Activated naive CD4-positive, alpha-beta T cell treated with anti-CD3 and anti-CD28 coated beads for 36 hours (primary cell): ENCODE data around the gene CTBP1. TPM values are rescaled to one million over a fixed set of nuclear protein-coding genes. Genes with fewer than 3 reads are reported as not detected.
"Not testable (repeated sequence)": the region's sequence is repeated elsewhere in the genome, so short reads cannot be mapped to it uniquely, and the experiment has no call there.

Source experiments
- CTCF ChIA-PET: fragments of 350-600 bp; sonication (Branson Sonifier 250); formaldehyde crosslinking; loops from one replicate; lab custom pipeline; 2021; ENCODE audit warnings: antibody characterized with exemption; lab: Charles Lee
- DNase-seq: peaks from one replicate; pipeline ENCODE4 v3.0.0-alpha.2; 2020
- H3K27ac Mint-ChIP-seq: one replicate; pipeline ENCODE4 v1.8.0; 2021; ENCODE audit warnings: mild to moderate bottlenecking, mixed read lengths
- H3K27me3 Mint-ChIP-seq: one replicate; pipeline ENCODE4 v1.8.0; 2021; ENCODE audit warnings: low read depth, mixed read lengths
- H3K36me3 Mint-ChIP-seq: one replicate; pipeline ENCODE4 v1.8.0; 2021; ENCODE audit warnings: low read depth, mixed read lengths
- H3K4me1 Mint-ChIP-seq: one replicate; pipeline ENCODE4 v1.8.0; 2021; ENCODE audit warnings: low read depth, mixed read lengths
- H3K4me3 Mint-ChIP-seq: one replicate; pipeline ENCODE4 v1.8.0; 2021; ENCODE audit warnings: mild to moderate bottlenecking, moderate library complexity, mixed read lengths
- H3K9me3 Mint-ChIP-seq: one replicate; pipeline ENCODE4 v1.8.0; 2021; ENCODE audit warnings: mixed read lengths
- intact Hi-C: fragments of 100-400 bp; cut with micrococcal nuclease; formaldehyde crosslinking; loops from one replicate; pipeline ENCODE4 v1.15.1; 2023
- total RNA-seq, 2 experiments: library from RNA; stranded (reverse); gene quantifications; one replicate each; pipeline ENCODE4 v1.2.3, GENCODE V29; 2021

Gene CTBP1
- total RNA-seq, 2 experiments from 2014 or later = 136 to 140 TPM

DNA sequence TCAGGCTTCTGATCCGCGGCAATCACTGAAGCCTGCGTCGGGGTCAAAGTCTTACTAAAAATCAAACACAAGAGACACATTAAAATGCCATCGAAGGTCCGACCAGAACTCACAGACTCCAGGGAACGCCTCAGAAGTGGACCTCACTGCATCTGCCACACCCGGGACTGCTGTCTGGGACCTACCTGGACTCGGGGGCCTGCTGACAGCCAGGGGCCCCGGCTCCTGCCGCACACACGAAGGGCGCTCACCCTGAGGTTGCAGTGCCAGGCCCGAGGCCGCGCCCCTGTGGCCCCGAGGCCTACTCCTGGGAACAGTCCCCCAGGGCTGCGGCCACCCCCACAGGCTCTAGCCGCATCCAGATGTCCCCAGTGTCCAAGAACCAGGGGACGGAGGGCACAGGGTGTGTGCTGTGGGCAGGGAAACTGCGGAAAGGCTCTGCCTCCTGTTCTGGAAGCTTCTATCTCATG, 7.4 kb downstream of the CTBP1 start:
- Mint-ChIP-seq H3K4me3 (no peak overlapping the region), H3K27ac (no peak overlapping the region), H3K4me1 (peaks cover 38% of the 10 kb centered on the region), H3K36me3 (peaks cover 4% of the 10 kb centered on the region), H3K27me3 (no peaks in the 10 kb centered on the region), H3K9me3 (no peaks in the 10 kb centered on the region)
- intact Hi-C loops = no loop called here
- DNase-seq = no peak
- CTCF ChIA-PET = interaction anchor here (1.2 kb wide), 1 partner anchor 27 kb away, joined by 3 read pairs; no protein-coding TSS in a partner anchor

DNA sequence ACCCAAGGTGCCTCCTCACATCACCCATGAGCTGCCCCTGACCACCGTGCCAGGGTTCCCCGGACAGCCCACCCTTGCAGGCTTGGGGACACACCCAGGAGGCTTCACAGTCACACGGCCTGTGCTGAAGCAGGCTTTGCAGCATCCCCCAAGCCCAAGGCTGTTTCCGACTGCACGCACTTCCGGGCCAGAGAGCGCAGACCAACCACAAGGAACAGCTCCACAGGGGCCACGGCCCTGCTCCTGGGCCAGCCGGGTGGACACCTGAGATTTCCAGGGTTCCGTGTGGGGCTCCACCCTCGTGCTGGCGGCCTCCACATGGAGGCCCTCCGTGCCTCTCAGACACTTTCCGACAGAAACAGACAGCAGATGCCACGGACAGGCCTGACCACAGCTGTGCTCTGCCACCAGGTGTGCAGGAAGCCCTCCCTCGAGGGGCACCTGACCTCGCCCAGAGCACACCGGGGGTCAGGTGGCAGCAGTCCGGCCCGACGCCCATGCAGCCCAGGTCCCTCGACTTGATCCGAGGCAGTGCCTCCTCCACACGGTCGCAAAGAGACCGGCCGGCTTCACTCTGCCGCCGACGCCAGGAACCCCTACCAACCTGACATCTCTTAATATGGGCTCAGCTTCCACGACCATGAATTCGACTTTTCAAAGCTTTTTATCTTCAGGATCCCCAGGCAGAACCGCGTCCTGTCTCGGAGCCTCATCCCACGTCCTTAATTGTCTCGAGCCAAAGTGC, 8.0 kb downstream of the CTBP1 start:
- peaks cover 4% of the 10 kb centered on the region for H3K36me3 Mint-ChIP-seq
- no peaks in the 10 kb centered on the region for H3K9me3 Mint-ChIP-seq
- intact Hi-C loops = no loop called here
- no peak overlapping the region for H3K4me3 Mint-ChIP-seq
- H3K27me3 Mint-ChIP-seq = no peaks in the 10 kb centered on the region
- peaks cover 32% of the 10 kb centered on the region for H3K4me1 Mint-ChIP-seq
- no peak overlapping the region for H3K27ac Mint-ChIP-seq
- DNase-seq = no peak
- CTCF ChIA-PET = interaction anchor here (1.2 kb wide), 1 partner anchor 28 kb away, joined by 3 read pairs; no protein-coding TSS in a partner anchor

DNA sequence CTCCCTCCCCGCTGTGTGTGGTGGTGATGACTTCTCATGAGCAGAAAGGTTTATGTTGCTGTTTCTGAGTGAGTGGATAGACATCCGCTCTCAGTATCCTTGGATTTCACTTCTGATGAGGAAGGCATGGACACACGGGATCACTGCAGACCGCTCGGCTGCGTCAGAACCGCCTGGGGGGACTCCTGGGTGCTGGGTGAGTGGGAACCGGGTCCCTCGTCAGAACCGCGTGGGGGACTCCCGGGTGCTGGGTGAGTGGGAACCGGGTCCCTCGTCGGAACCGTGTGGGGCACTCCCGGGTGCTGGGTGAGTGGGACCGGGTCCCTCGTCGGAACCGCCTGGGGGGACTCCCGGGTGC, 9.0 kb downstream of the CTBP1 start:
- Mint-ChIP-seq H3K36me3 (peaks cover 11% of the 10 kb centered on the region), H3K4me3 (no peak overlapping the region)
- intact Hi-C loops = no loop called here

DNA sequence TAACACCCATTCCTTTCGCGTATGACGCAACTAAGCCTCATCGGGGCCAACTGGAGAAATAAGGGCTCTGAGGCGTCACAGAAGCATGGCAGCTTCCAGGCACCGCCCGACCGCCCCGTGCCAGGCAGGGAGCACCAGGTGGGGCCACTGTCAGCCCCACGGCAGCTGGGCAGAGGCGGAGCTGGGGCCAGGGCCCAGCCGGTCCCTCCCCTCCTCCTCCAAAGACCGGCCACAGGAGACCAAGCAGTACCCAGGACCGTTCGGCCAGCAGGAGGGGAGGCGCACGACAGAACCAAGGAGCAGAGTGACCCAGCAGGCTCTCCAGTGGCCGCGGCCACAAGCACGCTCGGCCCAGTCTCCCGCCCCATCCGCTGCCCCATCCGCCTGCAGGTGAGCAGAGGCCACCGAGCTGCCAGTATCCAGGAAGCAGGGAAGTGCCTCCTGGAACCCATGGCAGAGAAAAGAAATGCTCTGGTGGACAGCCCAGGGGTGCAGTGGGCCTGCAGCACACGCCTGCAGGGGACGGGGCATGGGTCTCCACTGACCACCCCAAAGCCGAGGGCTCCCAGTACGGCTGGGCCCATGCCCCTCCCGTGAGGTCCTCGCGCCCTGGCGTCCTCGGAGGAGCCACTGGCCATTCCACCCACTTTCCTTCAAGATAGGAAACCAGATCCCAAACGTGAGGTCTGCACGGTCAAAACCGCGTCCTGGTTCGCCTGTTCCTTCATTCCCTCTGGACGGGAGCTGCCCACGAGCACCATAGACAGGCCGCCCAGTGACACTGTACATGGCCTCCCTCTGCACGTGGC, 9.6 kb downstream of the CTBP1 start:
- Mint-ChIP-seq H3K36me3 (peaks cover 13% of the 10 kb centered on the region), H3K9me3 (no peaks in the 10 kb centered on the region)

More for the DNA sequence above, 9.0 kb downstream of the CTBP1 start:
- Mint-ChIP-seq H3K9me3 (no peaks in the 10 kb centered on the region), H3K27me3 (no peaks in the 10 kb centered on the region), H3K4me1 (peaks cover 22% of the 10 kb centered on the region), H3K27ac (no peak overlapping the region)
- no peak for DNase-seq
- CTCF ChIA-PET = no interaction called here

DNA sequence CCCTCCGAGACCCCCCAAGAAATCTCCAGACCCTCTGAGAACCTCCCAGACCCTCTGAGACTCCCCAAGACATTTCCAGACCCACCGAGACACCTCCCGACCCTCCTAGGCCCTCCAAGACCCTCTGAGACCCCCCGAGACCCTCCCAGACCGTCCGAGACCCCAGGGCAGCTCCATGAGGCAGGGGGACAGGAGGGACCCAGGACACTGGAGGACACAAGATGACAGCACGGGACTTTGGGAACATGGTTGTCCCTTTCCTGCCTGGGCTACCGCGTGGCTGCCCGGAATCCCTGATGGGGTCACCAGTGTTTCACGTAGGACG, 10.3 kb downstream of the CTBP1 start:
- peaks cover 14% of the 10 kb centered on the region for H3K36me3 Mint-ChIP-seq
- no peaks in the 10 kb centered on the region for H3K9me3 Mint-ChIP-seq
- DNase-seq = no peak
- intact Hi-C loops = no loop called here
- no peaks in the 10 kb centered on the region for H3K27me3 Mint-ChIP-seq
- no peak overlapping the region for H3K4me3 Mint-ChIP-seq
- peaks cover 10% of the 10 kb centered on the region for H3K4me1 Mint-ChIP-seq
- CTCF ChIA-PET = no interaction called here
- no peak overlapping the region for H3K27ac Mint-ChIP-seq

More for the DNA sequence above, 9.6 kb downstream of the CTBP1 start:
- CTCF ChIA-PET = no interaction called here
- intact Hi-C loops = no loop called here
- peaks cover 16% of the 10 kb centered on the region for H3K4me1 Mint-ChIP-seq
- no peak overlapping the region for H3K27ac Mint-ChIP-seq
- H3K4me3 Mint-ChIP-seq = no peak overlapping the region
- no peak for DNase-seq
- H3K27me3 Mint-ChIP-seq = no peaks in the 10 kb centered on the region

DNA sequence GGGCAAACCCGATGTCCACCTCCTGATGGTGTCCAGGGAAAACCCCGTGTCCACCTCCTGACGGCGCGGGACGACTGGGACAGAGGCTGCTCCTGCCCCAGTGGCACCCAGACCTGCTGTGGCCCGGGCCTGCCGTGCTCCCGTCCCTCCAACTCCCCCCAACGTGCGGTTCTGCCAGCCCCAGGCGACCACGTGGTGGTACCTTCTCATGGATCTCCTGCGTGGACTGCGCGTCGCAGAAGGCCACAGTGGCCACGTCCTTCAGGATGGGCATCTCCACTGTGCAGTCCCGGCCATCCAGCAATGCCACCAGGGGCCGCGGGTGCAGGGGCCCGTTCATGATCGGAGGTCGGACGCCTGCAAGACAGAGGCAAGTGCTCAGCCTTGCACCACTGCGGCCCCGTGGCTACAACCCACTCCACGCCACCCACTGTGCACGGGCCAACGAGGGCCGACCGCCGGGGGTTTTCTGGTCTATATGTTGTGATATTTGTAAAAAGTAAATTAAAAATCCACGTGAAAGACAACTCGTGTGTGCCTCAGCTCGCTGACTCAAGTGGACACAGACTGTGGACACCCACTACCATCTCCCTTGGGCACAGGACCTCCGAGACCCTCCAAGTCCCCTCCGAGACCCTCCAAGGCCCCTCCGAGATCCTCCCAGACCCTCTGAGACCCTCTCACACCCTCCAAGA, 10.8 kb downstream of the CTBP1 start:
- CTCF ChIA-PET = no interaction called here
- intact Hi-C loops = no loop called here
- Mint-ChIP-seq H3K4me3 (no peak overlapping the region), H3K27ac (no peak overlapping the region), H3K4me1 (peaks cover 7% of the 10 kb centered on the region), H3K9me3 (no peaks in the 10 kb centered on the region), H3K36me3 (peaks cover 14% of the 10 kb centered on the region), H3K27me3 (no peaks in the 10 kb centered on the region)
- DNase-seq = no peak

DNA sequence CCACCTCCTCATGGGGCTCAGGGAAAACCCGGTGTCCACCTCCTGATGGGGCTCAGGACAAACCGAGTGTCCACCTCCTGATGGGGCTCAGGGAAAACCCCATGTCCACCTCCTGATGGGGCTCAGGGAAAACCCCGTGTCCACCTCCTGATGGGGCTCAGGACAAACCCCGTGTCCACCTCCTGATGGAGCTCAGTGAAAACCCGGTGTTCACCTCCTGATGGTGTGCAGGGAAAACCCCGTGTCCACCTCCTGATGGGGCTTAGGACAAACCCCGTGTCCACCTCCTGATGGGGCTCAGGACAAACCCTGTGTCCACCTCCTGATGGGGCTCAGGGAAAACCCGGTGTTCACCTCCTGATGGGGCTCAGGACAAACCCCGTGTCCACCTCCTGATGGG, 11.7 kb downstream of the CTBP1 start:
- H3K9me3 Mint-ChIP-seq, H3K27me3 Mint-ChIP-seq, H3K4me1 Mint-ChIP-seq, H3K4me3 Mint-ChIP-seq, CTCF ChIA-PET, DNase-seq, intact Hi-C loops, H3K27ac Mint-ChIP-seq: not testable (repeated sequence)
- peaks cover 14% of the 10 kb centered on the region for H3K36me3 Mint-ChIP-seq

DNA sequence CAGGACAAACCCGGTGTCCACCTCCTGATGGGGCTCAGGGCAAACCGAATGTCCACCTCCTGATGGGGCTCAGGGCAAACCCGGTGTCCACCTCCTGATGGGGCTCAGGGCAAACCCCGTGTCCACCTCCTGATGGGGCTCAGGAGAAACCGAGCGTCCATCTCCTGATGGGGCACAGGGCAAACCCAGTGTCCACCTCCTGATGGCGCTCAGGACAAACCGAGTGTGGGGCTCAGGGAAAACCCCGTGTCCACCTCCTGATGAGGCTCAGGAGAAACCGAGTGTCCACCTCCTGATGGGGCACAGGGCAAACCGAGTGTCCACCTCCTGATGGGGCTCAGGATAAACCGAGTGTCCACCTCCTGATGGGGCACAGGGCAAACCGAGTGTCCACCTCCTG, 12.1 kb downstream of the CTBP1 start:
- CTCF ChIA-PET, intact Hi-C loops, H3K4me3 Mint-ChIP-seq, H3K9me3 Mint-ChIP-seq, DNase-seq, H3K4me1 Mint-ChIP-seq, H3K27ac Mint-ChIP-seq, H3K27me3 Mint-ChIP-seq: not testable (repeated sequence)
- H3K36me3 Mint-ChIP-seq = peaks cover 15% of the 10 kb centered on the region

DNA sequence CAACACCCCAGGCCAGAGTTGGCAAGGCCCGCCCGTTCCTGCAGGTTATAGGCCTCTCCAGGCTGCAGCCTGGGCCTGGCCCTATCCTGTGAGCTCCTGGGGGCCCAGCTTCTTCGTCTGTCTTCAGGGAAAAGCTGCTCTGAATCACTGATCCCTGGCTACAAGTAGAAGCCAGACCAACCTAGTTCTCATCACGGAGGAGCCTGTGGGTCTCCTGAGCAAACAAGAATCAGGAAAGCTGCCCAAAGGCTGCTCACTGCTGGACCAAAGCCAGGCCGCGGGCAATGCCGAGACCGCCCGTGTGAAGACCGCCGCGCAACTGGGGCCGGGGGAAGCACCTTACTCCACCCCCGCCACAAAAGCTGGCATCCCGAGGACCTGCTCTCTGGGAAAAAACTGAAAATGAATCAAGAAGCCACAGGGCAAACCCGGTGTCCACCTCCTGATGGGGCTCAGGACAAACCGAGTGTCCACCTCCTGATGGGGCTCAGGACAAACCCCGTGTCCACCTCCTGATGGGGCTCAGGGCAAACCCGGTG, 12.8 kb downstream of the CTBP1 start:
- Mint-ChIP-seq H3K27ac (no peak overlapping the region), H3K27me3 (no peaks in the 10 kb centered on the region), H3K4me1 (no peaks in the 10 kb centered on the region), H3K9me3 (no peaks in the 10 kb centered on the region), H3K36me3 (peaks cover 17% of the 10 kb centered on the region), H3K4me3 (no peak overlapping the region)
- no peak for DNase-seq
- CTCF ChIA-PET = no interaction called here
- intact Hi-C loops = no loop called here

DNA sequence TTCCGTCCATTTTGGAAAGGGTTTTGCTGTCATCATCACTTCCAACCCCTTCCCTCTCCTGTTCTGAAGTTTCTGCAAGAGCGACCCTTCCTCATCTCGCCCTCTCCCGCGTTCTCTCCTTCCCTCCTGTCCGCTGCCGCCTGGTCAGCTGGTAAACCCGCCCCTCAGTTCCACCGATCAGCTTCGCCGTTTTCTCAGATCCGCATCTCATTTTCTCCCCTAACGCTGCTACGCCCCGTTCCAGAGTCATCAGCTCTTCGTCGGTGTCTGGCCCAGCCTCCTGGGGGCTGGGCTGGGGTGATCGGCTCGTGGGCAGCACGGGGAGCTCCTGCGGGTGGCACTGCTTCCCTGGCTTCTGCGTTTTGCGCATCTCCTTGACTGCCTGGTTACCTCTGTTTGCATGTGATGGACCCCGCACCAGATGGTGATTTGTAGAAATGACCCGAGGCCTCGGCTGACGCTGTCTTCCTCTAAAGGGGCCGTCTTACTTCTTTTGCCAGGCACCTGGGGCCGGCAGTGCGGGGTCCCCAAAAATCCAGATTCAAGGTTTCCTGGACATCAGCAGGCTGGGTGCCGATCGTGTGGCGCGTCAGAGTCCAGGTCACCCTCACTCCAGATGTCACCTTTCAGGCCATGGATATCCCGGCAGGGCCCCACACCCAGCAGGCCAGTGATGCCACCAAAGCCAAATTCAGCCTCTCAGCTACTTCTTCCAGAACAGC, 13.4 kb downstream of the CTBP1 start:
- Mint-ChIP-seq H3K27ac (no peak overlapping the region), H3K9me3 (no peaks in the 10 kb centered on the region), H3K27me3 (no peaks in the 10 kb centered on the region), H3K4me1 (no peaks in the 10 kb centered on the region), H3K4me3 (no peak overlapping the region), H3K36me3 (peaks cover 18% of the 10 kb centered on the region)
- intact Hi-C loops = no loop called here
- CTCF ChIA-PET = interaction anchor here (1.4 kb wide), 1 partner anchor 33 kb away, joined by 4 read pairs; no protein-coding TSS in a partner anchor
- no peak for DNase-seq

DNA sequence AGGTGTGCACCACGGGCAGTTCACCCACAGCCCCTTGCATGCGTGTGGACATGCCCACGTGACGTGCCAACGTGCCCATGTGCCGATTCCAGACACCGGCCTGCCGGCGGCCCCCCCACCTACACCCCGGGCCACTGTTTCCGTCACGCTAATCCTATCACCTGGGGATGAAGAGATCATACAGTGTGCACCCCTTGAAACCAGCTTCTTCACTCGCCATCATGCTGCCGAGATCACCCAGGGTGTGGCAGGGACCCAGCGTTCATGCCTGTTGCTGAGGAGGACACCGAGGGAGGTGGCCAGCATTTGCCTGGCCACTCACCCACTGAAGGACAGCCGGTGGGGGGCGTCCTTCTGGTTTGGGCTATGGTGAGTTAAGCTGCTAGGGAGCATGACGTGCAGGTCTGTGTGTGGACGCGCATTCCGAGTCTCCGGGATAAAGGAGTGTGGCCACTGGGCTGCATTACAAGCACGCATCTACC, 14.1 kb downstream of the CTBP1 start:
- Mint-ChIP-seq H3K27ac (no peak overlapping the region), H3K4me3 (no peak overlapping the region), H3K27me3 (no peaks in the 10 kb centered on the region), H3K4me1 (no peaks in the 10 kb centered on the region), H3K9me3 (no peaks in the 10 kb centered on the region), H3K36me3 (peaks cover 17% of the 10 kb centered on the region)
- CTCF ChIA-PET = interaction anchor here (1.2 to 1.4 kb wide), 2 partner anchors 34 to 51 kb away, joined by 4 to 5 read pairs; no protein-coding TSS in a partner anchor
- intact Hi-C loops = no loop called here
- no peak for DNase-seq
